Effector memory CD8-positive, alpha-beta T cell (primary cell): Measurements from ENCODE around the gene SEC23B.
A peak's percentile ranks its signal among the peaks of the same experiment; 100 is the strongest.
"Not testable (repeated sequence)": the region's sequence is repeated elsewhere in the genome, so short reads cannot be mapped to it uniquely, and the experiment has no call there.

ENCODE experiments used
- ATAC-seq: fragments of 150-1000 bp; cut with Tn5 transposase; replicated peaks from 2 replicates; pipeline ENCODE4 v1.10.0; 2021; ENCODE audit warnings: mild to moderate bottlenecking, moderate library complexity
- DNase-seq, 3 experiments: peaks; one replicate each; pipeline ENCODE4 v3.0.0; 2021
- H3K27ac Mint-ChIP-seq, 2 donors: one replicate each; pipeline ENCODE4 v1.8.0; 2022; ENCODE audit warnings: mild to moderate bottlenecking in 2 of 2, mixed read lengths in 2 of 2, moderate library complexity in 2 of 2
- H3K27me3 Mint-ChIP-seq, 2 donors: one replicate each; pipeline ENCODE4 v1.8.0; 2022; ENCODE audit warnings: mixed read lengths in 2 of 2
- H3K36me3 Mint-ChIP-seq: one replicate; pipeline ENCODE4 v1.8.0; 2022; ENCODE audit warnings: mild to moderate bottlenecking, moderate library complexity, mixed read lengths; ENCODE audit not compliant: insufficient read depth
- H3K4me1 Mint-ChIP-seq, 2 donors: one replicate each; pipeline ENCODE4 v1.8.0; 2022; ENCODE audit warnings: low read depth in 2 of 2, mixed read lengths in 2 of 2
- H3K4me3 Mint-ChIP-seq, 2 donors: one replicate each; pipeline ENCODE4 v1.8.0; 2022; ENCODE audit warnings: mild to moderate bottlenecking in 2 of 2, mixed read lengths in 2 of 2, moderate library complexity in 2 of 2
- H3K9me3 Mint-ChIP-seq, 2 donors: one replicate each; pipeline ENCODE4 v1.8.0; 2022; ENCODE audit warnings: mixed read lengths in 2 of 2

Gene SEC23B

DNA sequence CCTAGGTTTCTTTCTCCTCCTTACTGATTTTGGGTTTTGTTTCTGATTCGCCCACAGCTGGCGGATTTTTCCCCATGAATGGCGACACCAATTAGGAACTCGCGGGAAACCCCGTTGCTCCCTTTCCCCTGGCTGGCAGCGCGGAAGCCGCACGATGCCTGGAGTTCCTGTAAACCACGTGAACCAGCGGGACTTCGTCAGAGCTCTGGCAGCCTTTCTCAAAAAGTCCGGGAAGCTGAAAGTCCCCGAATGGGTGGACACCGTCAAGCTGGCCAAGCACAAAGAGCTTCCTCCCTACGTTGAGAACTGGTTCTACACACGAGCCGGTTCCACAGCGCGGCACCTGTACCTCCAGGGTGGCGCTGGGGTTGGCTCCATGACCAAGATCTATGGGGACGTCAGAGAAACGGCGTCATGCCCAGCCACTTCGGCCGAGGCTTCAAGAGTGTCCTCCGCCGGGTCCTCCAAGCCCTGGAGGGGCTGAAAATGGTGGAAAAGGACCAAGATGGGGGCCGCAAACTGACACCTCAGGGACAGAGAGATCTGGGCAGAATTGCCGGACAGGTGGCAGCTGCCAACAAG, 3.2 kb upstream of the SEC23B start:
- Mint-ChIP-seq H3K4me3 (no peak overlapping the region), H3K27ac (no peak overlapping the region), H3K9me3 (no peaks in the 10 kb centered on the region), H3K36me3 (peaks cover 29% of the 10 kb centered on the region), H3K27me3 (peaks cover 7 to 13% of the 10 kb centered on the region in 2 donors), H3K4me1 (peaks cover 14 to 16% of the 10 kb centered on the region in 2 donors)
- ATAC-seq: no peak
- DNase-seq: no peak

DNA sequence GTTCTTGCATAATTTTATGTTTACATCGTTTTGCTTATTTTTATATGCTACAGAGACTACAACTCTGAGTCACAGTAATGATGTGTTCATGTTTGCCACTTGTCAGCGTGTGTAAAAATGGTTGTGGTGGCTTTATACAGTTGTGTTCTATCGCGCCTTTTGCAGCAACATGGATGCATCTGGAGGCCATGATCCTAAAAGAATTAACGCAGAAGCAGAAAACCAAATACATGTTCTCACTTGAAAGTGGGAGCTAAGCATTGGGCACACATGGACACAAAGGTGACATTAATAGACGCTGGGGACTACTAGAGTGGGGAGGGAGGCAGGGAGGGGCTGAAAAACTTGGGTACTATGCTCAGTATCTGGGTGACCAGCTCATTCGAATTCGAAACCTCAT, 996 bp upstream of the SEC23B start:
- Mint-ChIP-seq H3K36me3 (peaks cover 49% of the 10 kb centered on the region), H3K4me3 (peak overlapping the region; percentile 98 to 99), H3K27me3 (peaks cover 6 to 9% of the 10 kb centered on the region in 2 donors), H3K4me1 (peaks cover 22 to 23% of the 10 kb centered on the region in 2 donors), H3K9me3 (no peaks in the 10 kb centered on the region), H3K27ac (peak overlapping the region; percentile 100)
- no peak for ATAC-seq
- DNase-seq: peak in 1 of 3 experiments; percentile 8

DNA sequence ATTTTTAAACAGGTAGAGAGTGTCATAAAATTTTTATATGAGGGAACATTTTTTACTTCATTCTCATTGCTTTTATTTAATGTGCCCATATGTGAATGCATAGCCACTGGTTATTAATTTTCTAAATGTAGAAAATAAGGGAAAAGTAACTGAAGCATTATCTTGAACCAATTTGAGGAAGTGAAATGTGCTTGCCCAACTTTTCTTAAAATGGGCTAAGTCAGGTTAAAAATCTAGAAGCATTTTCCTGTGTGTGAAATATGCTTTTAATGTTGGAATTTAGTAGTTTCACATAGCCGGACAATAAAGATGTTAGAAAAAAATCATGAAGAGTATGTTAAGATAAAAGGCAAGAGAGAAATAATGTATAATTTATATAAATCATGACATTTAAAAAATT, 3.8 kb downstream of the SEC23B start:
- Mint-ChIP-seq H3K9me3 (no peaks in the 10 kb centered on the region), H3K4me3 (no peak overlapping the region), H3K27me3 (no peaks in the 10 kb centered on the region), H3K27ac (no peak overlapping the region), H3K4me1 (peaks cover 24 to 33% of the 10 kb centered on the region in 2 donors), H3K36me3 (peaks cover 74% of the 10 kb centered on the region)
- no peak for DNase-seq
- ATAC-seq: no peak

DNA sequence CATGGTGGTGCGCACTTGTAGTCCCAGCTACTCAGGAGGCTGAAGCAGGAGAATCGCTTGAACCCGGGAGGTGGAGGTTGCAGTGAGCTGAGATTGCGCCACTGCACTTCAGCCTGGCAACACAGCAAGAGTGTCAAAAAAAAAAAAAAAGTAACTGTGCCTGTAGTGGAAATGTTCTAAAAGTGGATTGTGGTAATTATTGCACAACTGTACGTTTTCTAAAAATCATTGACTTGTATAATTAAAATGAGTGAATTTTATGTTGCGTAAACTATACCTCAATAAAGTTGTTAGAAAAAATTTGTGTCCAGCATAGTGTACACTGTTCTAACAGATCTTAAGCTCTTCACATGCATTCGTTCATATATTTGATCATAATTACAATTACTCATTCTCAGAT, 5.5 kb downstream of the SEC23B start:
- no peak overlapping the region for H3K4me3 Mint-ChIP-seq
- H3K36me3 Mint-ChIP-seq: peaks cover 61% of the 10 kb centered on the region
- DNase-seq (no peak), ATAC-seq (no peak)
- H3K9me3 Mint-ChIP-seq: no peaks in the 10 kb centered on the region
- H3K4me1 Mint-ChIP-seq: peaks cover 14 to 28% of the 10 kb centered on the region in 2 donors
- H3K27ac Mint-ChIP-seq: no peak overlapping the region
- H3K27me3 Mint-ChIP-seq: no peaks in the 10 kb centered on the region

DNA sequence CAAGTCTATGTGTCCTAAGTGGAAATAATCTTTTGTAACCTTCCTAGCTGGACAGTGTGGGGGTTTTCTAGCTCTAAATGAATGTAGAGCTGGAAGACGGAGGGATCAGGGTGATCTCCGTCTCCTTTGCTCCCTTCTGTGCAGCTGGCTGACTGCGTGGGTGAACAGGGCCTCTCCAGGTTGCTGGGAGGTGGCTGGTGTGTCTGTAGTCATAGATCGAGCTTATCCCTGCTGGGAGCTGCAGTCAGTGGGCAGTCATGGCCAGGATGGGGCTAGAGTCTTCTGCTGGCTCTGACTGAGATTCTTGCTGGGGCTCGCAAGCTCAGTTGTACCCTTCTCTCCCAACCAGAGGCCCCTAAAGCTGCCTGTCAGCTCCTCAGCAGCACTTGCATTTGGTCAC, 6.4 kb downstream of the SEC23B start:
- peaks cover 10 to 22% of the 10 kb centered on the region in 2 donors for H3K4me1 Mint-ChIP-seq
- H3K27me3 Mint-ChIP-seq: no peaks in the 10 kb centered on the region
- no peak for ATAC-seq
- peak overlapping the region in 1 of 2 donors; percentile 28 for H3K27ac Mint-ChIP-seq
- H3K36me3 Mint-ChIP-seq: peaks cover 52% of the 10 kb centered on the region
- H3K4me3 Mint-ChIP-seq: no peak overlapping the region
- no peaks in the 10 kb centered on the region for H3K9me3 Mint-ChIP-seq
- no peak for DNase-seq

DNA sequence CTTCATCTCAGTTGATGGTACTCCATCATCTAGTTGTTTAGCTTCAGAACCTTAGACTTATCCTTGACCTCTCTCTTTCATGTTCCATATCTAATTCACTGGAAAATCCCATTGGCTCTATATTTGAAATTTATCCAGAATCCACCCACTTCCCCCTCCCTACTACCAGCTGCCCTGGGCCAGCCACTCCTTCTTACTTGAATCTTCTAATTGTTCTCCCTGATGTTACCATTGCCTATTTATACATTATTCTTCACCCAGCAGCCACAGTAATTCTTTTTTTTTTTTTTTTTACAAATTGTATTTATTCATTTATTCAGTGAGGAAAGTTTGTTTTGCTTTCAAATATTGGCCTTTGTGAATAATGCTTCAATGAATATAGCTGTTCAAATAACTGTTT, 8.2 kb downstream of the SEC23B start:
- H3K36me3 Mint-ChIP-seq: peaks cover 35% of the 10 kb centered on the region

DNA sequence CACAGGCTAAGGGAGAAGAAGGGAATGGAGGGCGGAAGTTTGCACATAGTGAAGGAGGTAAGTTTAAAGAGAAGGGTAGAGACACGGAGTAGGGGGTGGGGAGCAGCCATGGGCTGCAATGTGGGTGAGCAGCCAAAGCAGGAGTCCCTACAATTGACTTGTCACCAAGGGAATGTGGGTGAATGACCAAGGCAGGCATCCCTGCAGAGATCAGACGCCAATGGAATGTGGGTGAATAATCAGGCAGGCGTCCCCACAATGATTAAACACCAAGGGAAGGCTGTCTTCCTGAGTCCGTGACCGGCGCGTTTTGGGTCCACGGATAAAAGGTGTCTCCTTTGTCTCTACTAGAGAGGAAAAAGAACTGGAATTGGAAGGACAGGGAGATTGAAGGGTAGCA, 14.3 kb downstream of the SEC23B start:
- ATAC-seq: not testable (repeated sequence)

More for the DNA sequence above, 8.2 kb downstream of the SEC23B start:
- Mint-ChIP-seq H3K4me3 (no peak overlapping the region), H3K27ac (no peak overlapping the region), H3K4me1 (peaks cover 3 to 11% of the 10 kb centered on the region in 2 donors), H3K9me3 (no peaks in the 10 kb centered on the region), H3K27me3 (no peaks in the 10 kb centered on the region)
- ATAC-seq (no peak), DNase-seq (no peak)

DNA sequence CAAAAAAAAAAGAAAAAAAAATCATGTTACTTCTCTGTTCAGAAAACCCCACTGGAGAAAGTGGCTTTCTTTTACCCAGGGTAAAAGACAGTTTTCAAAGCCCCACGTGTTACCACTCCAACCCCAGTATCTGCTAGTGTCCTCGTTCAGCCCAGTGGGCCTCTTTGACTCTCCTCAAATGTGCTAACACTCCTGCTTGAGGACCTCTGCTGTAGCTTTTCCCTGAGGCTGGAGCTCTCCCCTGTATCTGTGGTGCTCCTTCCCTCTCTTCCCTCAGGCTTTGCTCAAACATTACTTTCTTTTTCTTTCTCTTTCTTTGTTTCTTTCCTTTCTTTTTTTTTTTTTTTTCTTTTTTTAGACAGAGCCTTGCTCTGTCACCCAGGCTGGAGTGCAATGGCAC, 15.3 kb downstream of the SEC23B start:
- H3K36me3 Mint-ChIP-seq: peaks cover 44% of the 10 kb centered on the region
- H3K4me1 Mint-ChIP-seq: no peaks in the 10 kb centered on the region
- no peak for ATAC-seq
- H3K27ac Mint-ChIP-seq: peak overlapping the region in 1 of 2 donors; percentile 27
- no peak overlapping the region for H3K4me3 Mint-ChIP-seq
- no peak for DNase-seq
- no peaks in the 10 kb centered on the region for H3K27me3 Mint-ChIP-seq
- H3K9me3 Mint-ChIP-seq: no peaks in the 10 kb centered on the region

More for the DNA sequence above, 14.3 kb downstream of the SEC23B start:
- H3K4me1 Mint-ChIP-seq, H3K27ac Mint-ChIP-seq, H3K27me3 Mint-ChIP-seq, H3K4me3 Mint-ChIP-seq, DNase-seq, H3K9me3 Mint-ChIP-seq: not testable (repeated sequence)
- H3K36me3 Mint-ChIP-seq: peaks cover 39% of the 10 kb centered on the region

DNA sequence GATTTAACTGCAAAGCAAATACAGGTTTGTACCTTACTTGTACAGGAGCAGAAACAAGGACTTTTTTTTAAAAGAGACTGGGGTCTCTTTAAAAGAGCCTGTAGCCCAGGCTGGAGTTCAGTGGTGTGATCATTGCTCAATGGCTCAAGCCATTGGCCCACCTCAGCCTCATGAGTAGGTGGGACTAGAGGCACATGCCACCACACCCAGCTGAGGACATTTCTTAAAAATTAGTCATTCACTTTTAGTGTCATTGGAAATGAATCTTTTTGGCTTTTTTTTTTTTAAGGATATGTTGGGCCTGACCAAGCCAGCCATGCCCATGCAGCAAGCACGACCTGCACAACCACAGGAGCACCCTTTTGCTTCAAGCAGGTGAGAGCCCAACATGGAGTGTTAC, 16.9 kb downstream of the SEC23B start:
- Mint-ChIP-seq H3K27me3 (no peaks in the 10 kb centered on the region), H3K9me3 (no peaks in the 10 kb centered on the region), H3K4me1 (peaks cover 2 to 3% of the 10 kb centered on the region in 2 donors), H3K36me3 (peaks cover 51% of the 10 kb centered on the region), H3K27ac (peak overlapping the region in 1 of 2 donors; percentile 84), H3K4me3 (no peak overlapping the region)
- DNase-seq (no peak), ATAC-seq (no peak)

DNA sequence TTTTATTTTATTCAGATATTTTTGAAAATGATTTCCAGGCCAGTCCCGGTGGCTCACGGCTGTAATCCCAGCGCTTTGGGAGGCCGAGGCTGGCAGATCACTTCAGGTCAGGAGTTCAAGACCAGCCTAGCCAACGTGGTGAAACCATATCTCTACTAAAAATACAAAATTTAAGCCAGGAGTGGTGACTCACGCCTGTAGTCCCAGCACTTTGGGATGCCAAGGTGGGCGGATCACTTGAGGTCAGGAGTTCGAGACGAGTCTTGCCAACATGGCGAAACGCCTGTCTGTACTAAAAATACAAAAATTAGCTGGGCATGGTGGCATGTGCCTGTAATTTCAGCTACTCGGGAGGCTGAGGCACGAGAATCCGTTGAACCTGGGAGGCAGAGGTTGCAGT, 19.0 kb downstream of the SEC23B start:
- H3K27me3 Mint-ChIP-seq, H3K4me1 Mint-ChIP-seq, DNase-seq, ATAC-seq, H3K27ac Mint-ChIP-seq, H3K4me3 Mint-ChIP-seq, H3K9me3 Mint-ChIP-seq: not testable (repeated sequence)
- peaks cover 71% of the 10 kb centered on the region for H3K36me3 Mint-ChIP-seq

DNA sequence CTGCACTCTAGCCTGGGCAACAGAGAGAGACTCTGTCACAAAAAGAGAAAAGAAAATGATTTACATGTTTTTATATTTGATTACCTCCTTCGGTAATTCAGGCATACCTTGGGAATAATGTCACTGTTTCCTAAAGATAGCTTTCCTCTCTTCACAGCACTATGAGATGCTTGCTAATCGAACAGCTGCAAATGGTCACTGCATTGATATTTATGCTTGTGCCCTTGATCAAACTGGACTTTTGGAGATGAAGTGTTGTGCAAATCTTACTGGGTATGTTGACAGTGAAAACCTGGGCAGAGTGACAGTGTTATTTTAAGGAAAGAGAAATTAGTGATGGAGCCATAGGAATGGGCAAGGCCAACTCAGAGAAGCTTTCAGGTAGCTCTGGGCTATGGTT, 19.6 kb downstream of the SEC23B start:
- no peak for ATAC-seq
- Mint-ChIP-seq H3K4me3 (no peak overlapping the region), H3K27me3 (no peaks in the 10 kb centered on the region), H3K36me3 (peaks cover 77% of the 10 kb centered on the region), H3K9me3 (no peaks in the 10 kb centered on the region), H3K27ac (no peak overlapping the region), H3K4me1 (peaks cover 2 to 3% of the 10 kb centered on the region in 2 donors)
- DNase-seq: no peak

DNA sequence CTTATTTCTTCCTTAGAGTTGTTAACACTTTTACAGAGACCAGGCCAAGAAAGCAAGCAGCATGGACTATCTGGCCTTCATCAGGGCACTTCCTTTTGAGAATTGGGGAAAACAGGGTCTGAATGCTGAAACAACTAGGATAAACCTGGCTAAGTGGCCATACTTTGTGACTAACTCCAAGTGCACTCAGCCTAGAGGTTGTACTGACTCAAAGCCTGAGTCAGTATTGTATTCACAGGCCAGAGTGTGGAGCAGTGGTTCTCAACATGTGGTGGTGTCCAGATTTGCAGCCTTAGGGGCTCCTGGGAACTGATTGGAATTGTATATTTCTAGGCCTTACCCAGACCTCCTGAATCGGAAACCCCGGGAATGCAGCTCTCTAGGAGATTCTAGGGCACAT, 20.1 kb downstream of the SEC23B start:
- H3K4me1 Mint-ChIP-seq: peaks cover 2 to 3% of the 10 kb centered on the region in 2 donors
- ATAC-seq: no peak
- H3K36me3 Mint-ChIP-seq: peaks cover 82% of the 10 kb centered on the region
- H3K27ac Mint-ChIP-seq: no peak overlapping the region
- no peaks in the 10 kb centered on the region for H3K9me3 Mint-ChIP-seq
- no peak overlapping the region for H3K4me3 Mint-ChIP-seq
- no peak for DNase-seq
- H3K27me3 Mint-ChIP-seq: no peaks in the 10 kb centered on the region

DNA sequence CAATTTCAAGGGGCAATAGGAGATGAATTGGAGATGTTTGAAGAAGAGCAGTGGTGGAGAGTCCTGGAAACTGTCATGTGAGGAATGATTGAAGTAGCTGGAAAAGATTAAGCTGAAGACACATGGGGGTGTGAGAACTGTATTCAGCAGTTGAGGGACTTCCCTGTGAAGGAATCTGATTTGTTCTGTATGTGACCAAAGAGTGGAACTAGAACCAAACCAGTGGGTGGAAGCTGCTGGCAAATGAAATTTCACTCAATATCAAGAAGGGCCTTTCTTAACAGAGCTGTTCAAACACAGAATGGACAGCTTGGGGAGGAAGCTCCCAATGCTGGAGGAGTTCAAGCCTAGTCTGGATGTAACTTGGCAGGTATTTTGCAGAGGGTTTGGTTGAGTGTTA, 21.3 kb downstream of the SEC23B start:
- no peak for ATAC-seq
- Mint-ChIP-seq H3K27ac (peak overlapping the region in 1 of 2 donors; percentile 76), H3K36me3 (peaks cover 80% of the 10 kb centered on the region), H3K4me1 (peaks cover 2 to 3% of the 10 kb centered on the region in 2 donors), H3K4me3 (no peak overlapping the region), H3K9me3 (no peaks in the 10 kb centered on the region), H3K27me3 (no peaks in the 10 kb centered on the region)
- DNase-seq: no peak

DNA sequence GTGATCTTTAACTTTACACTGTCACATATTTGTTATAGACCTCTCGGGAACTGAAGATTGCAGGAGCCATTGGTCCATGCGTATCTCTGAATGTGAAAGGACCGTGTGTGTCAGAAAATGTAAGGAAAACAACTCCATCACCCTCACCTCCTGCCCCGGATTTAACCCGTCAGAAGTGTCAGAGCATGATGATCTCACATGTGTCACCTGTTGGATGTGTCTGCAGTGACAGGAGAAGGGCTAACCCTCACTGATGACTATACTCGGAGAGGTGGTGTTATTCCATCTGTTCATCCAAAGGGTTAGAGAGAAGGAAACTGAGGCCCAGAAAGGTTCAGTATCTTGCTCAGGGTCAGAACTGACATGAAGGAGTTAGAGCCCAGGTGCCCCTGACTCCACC, 24.9 kb downstream of the SEC23B start:
- DNase-seq (no peak), ATAC-seq (no peak)
- H3K4me3 Mint-ChIP-seq: no peak overlapping the region
- peaks cover 2 to 3% of the 10 kb centered on the region in 2 donors for H3K4me1 Mint-ChIP-seq
- H3K27me3 Mint-ChIP-seq: no peaks in the 10 kb centered on the region
- H3K27ac Mint-ChIP-seq: no peak overlapping the region
- peaks cover 75% of the 10 kb centered on the region for H3K36me3 Mint-ChIP-seq
- no peaks in the 10 kb centered on the region for H3K9me3 Mint-ChIP-seq
